CD4-positive, alpha-beta memory T cell (primary cell): ENCODE results near the gene CENPB. TPM values are rescaled to one million over a fixed set of nuclear protein-coding genes. Genes with fewer than 3 reads are reported as not detected.
A peak's percentile ranks its signal among the peaks of the same experiment; 100 is the strongest.
"Not testable (repeated sequence)": the region's sequence is repeated elsewhere in the genome, so short reads cannot be mapped to it uniquely, and the experiment has no call there.

ENCODE experiments used
- CTCF ChIA-PET: fragments of 350-600 bp; sonication (Branson Sonifier 250); formaldehyde crosslinking; loops from one replicate; lab custom pipeline; 2021; ENCODE audit warnings: inconsistent platforms; ENCODE audit not compliant: partially characterized antibody; lab: Charles Lee
- POLR2A ChIA-PET: fragments of 350-600 bp; sonication (Branson Sonifier 250); formaldehyde crosslinking; loops from one replicate; lab custom pipeline; 2021; ENCODE audit not compliant: partially characterized antibody; lab: Charles Lee
- DNase-seq, 5 donors: peaks; one replicate each; pipeline versions ENCODE4 v3.0.0 to v3.0.0-alpha.2; 2020 to 2022; ENCODE audit warnings: mixed read lengths in 1 of 5
- H3K27ac ChIP-seq: one replicate; pipeline ENCODE4 v1.7.0; 2013; ENCODE audit warnings: low read depth, low read length
- H3K27me3 ChIP-seq: 2 replicates; pipeline ENCODE4 v1.7.0; 2013; ENCODE audit warnings: mild to moderate bottlenecking, low read length, moderate library complexity; ENCODE audit not compliant: insufficient read depth
- H3K36me3 ChIP-seq: 2 replicates; pipeline ENCODE4 v1.7.0; 2013; ENCODE audit warnings: mild to moderate bottlenecking, low read length, moderate library complexity; ENCODE audit not compliant: insufficient read depth
- H3K4me1 ChIP-seq: 2 replicates; pipeline ENCODE4 v1.7.0; 2013; ENCODE audit warnings: mild to moderate bottlenecking, low read length, moderate library complexity; ENCODE audit not compliant: insufficient read depth
- H3K4me3 ChIP-seq, 2 donors: one replicate each; pipeline ENCODE4 v1.7.0; 2013; ENCODE audit warnings: low read length in 2 of 2, mild to moderate bottlenecking in 1 of 2
- H3K9me3 ChIP-seq, 2 donors: one replicate each; pipeline ENCODE4 v1.7.0; 2013; ENCODE audit warnings: low read length in 2 of 2, control low read depth in 1 of 2; ENCODE audit not compliant: control insufficient read depth in 1 of 2
- H3K27ac Mint-ChIP-seq, 7 donors: one replicate each; pipeline ENCODE4 v1.8.0; 2020 to 2021; ENCODE audit warnings: mixed read lengths in 7 of 7, mild to moderate bottlenecking in 6 of 7, inconsistent platforms in 3 of 7, moderate library complexity in 3 of 7
- H3K27me3 Mint-ChIP-seq, 2 donors: one replicate each; pipeline ENCODE4 v1.8.0; 2020 to 2021; ENCODE audit warnings: mixed read lengths in 2 of 2
- H3K36me3 Mint-ChIP-seq, 2 donors: one replicate each; pipeline ENCODE4 v1.8.0; 2020 to 2021; ENCODE audit warnings: mixed read lengths in 2 of 2, inconsistent platforms in 1 of 2, mild to moderate bottlenecking in 1 of 2
- H3K4me1 Mint-ChIP-seq, 4 donors: one replicate each; pipeline ENCODE4 v1.8.0; 2020 to 2021; ENCODE audit warnings: mixed read lengths in 4 of 4, mild to moderate bottlenecking in 1 of 4
- H3K4me3 Mint-ChIP-seq, 8 donors: one replicate each; pipeline ENCODE4 v1.8.0; 2020 to 2021; ENCODE audit warnings: mixed read lengths in 8 of 8, mild to moderate bottlenecking in 7 of 8, moderate library complexity in 6 of 8, inconsistent platforms in 3 of 8
- H3K9me3 Mint-ChIP-seq, 8 donors: one replicate each; pipeline ENCODE4 v1.8.0; 2020 to 2021; ENCODE audit warnings: mixed read lengths in 8 of 8, mild to moderate bottlenecking in 5 of 8, inconsistent platforms in 3 of 8, moderate library complexity in 1 of 8
- intact Hi-C: fragments of 100-400 bp; cut with micrococcal nuclease; formaldehyde crosslinking; loops from one replicate; pipeline ENCODE4 v1.15.1; 2023
- polyA plus RNA-seq, 2 donors: library from polyadenylated mRNA; unstranded; fragments of 300-500 nt; fragmentation: Illumina TruSeq; gene quantifications; one replicate each; pipeline ENCODE4 v1.2.3, GENCODE V29; 2021
- total RNA-seq, 2 experiments: library from RNA; stranded (reverse); gene quantifications; one replicate each; pipeline ENCODE4 v1.2.3, GENCODE V29; 2021

Gene CENPB
- total RNA-seq (10 to 100 TPM; 52.2 to 56.7 TPM), polyA plus RNA-seq (1 to 10 TPM in 1 of 2 donors, under 1 TPM in 1; 0.56 to 1.9 TPM)

DNA sequence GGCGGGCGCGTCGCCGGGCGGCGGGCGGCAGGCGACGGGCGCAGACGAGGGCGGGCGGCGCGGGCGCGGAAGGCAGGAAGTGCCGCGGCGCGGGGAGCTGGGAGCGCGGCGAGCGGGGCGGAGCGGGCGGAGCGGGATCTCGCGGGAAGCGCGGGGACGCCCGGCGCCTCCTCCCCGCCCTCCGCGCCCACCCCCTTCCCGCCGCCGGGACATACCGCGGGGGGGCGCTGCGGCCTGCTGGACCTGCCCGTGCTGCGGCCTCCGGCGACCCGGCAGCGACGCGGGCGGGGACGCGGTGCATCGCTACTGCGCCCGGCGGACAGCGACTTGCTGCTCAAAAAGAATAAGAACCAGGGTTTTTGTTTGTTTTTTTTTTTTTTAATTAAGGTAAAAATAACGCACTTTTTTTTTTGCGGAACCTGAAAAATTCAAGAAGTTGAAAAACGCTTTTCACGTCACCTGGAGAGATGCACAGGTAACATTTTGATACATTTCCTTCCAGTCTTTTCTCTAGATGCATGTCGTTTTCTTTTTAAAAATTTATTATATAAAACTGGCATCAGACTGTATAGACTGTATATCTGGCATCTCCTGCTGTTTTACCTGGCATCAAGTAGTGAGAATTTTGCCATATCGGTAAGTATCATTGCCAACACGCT lies at the start of gene CENPB:
CENPB (minus strand) TSS at position 76 of the 659 bp plus-strand sequence. CDS start 257 bp downstream, outside the sequence.
- H3K4me1 Mint-ChIP-seq = peaks cover 23 to 41% (median 33%) of the 10 kb centered on the region in 4 donors
- Histone ChIP-seq H3K4me3 (peak within 1 kb of the TSS; percentile 29 to 38), H3K27ac (peak within 1 kb of the TSS; percentile 12), H3K4me1 (peaks cover 37% of the 10 kb centered on the region), H3K9me3 (no peaks in the 10 kb centered on the region), H3K27me3 (no peaks in the 10 kb centered on the region), H3K36me3 (no peaks in the 10 kb centered on the region)
- peak; percentile 82 to 94 (median 88) for DNase-seq
- POLR2A ChIA-PET = interaction anchor here (1.0 to 10.0 kb wide), 16 partner anchors 8 to 299 kb away, joined by 3 to 180 read pairs (median 6); partner anchors contain the start of genes ADISSP, AP5S1, CDC25B and MAVS
- CTCF ChIA-PET = interaction anchor here (0.9 to 5.6 kb wide), 11 partner anchors 9 to 298 kb away, joined by 3 to 61 read pairs (median 5); partner anchors contain the start of genes ADISSP and CDC25B
- no peaks in the 10 kb centered on the region for H3K27me3 Mint-ChIP-seq
- peaks cover 0 to 2% (median 0%) of the 10 kb centered on the region in 8 donors for H3K9me3 Mint-ChIP-seq
- intact Hi-C loops = loop anchor here (1.0 to 2.0 kb wide), 5 partner anchors 10 to 299 kb away; partner anchors contain the start of genes AP5S1, CDC25B and MAVS
- H3K36me3 Mint-ChIP-seq = peaks cover 0 to 4% of the 10 kb centered on the region in 2 donors
- H3K4me3 Mint-ChIP-seq = peak within 1 kb of the TSS; percentile 74 to 87 (median 84)
- H3K27ac Mint-ChIP-seq = peak within 1 kb of the TSS; percentile 79 to 93 (median 88)

DNA sequence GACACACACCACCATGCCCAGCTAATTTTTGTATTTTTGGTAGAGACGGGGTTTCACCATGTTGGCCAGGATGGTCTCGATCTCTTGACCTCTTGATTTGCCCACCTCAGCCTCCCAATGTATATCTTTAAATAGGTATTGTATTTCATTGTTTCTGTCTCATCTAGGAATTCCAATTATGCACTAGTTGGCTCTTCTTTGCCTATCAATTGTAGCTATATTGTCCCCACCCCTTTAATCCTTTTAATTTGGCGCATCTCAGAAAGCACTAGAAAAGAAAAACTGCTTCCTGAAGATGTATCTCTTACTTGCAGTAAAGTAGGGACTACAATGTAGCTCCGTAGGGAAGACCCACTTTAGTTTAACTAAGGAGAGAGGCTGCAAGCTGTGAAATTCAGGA lies 49.6 kb upstream of the CENPB start:
- Histone ChIP-seq H3K27me3 (no peaks in the 10 kb centered on the region), H3K4me3 (no peak overlapping the region), H3K4me1 (no peaks in the 10 kb centered on the region), H3K27ac (no peak overlapping the region), H3K9me3 (no peaks in the 10 kb centered on the region), H3K36me3 (no peaks in the 10 kb centered on the region)
- DNase-seq = no peak
- Mint-ChIP-seq H3K4me1 (peaks cover 0 to 2% (median 0%) of the 10 kb centered on the region in 4 donors), H3K27ac (no peak overlapping the region), H3K9me3 (no peaks in the 10 kb centered on the region), H3K36me3 (no peaks in the 10 kb centered on the region), H3K4me3 (no peak overlapping the region), H3K27me3 (no peaks in the 10 kb centered on the region)
- intact Hi-C loops = no loop called here
- POLR2A ChIA-PET = interaction anchor here (0.6 kb wide), 1 partner anchor 17 kb away, joined by 3 read pairs; no protein-coding TSS in a partner anchor
- CTCF ChIA-PET = interaction anchor here (0.8 to 1.5 kb wide), 3 partner anchors 12 to 81 kb away, joined by 3 to 4 read pairs (median 4); no protein-coding TSS in a partner anchor

DNA sequence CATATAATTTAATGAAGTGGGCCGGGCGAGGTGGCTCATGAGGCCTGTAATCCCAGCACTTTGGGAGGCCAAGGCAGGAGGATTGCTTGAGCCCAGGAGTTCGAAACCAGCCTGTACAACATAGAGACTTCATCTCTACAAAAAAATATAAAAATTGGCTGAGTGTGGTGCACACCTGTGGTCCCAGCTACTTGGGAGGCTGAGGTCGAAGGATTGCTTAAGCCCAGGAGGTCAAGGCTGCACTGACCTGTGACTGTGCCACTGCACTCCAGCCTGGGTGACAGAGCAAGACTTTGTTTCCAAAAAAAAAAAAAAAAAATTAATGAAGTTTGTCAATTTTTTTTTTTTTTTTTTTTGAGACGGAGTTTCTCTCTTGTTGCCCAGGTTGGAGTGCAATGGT lies 43.4 kb upstream of the CENPB start:
- H3K27me3 ChIP-seq, H3K9me3 ChIP-seq, H3K4me1 Mint-ChIP-seq, H3K4me1 ChIP-seq, H3K4me3 Mint-ChIP-seq, H3K4me3 ChIP-seq, H3K27me3 Mint-ChIP-seq, H3K36me3 ChIP-seq, DNase-seq, H3K27ac ChIP-seq, H3K9me3 Mint-ChIP-seq: not testable (repeated sequence)
- Mint-ChIP-seq H3K36me3 (peaks cover 5 to 21% of the 10 kb centered on the region in 2 donors), H3K27ac (peak overlapping the region in 1 of 7 donors; percentile 80)
- ChIA-PET CTCF (interaction anchor here (0.7 to 1.0 kb wide), 2 partner anchors 10 to 57 kb away, joined by 3 to 4 read pairs; partner anchors contain the start of gene AP5S1), POLR2A (interaction anchor here (0.7 kb wide), 1 partner anchor 9 kb away, joined by 3 read pairs; no protein-coding TSS in a partner anchor)
- intact Hi-C loops = loop anchor here (10.0 kb wide), 1 partner anchor 255 kb away; no protein-coding TSS in a partner anchor

GRCh38 chr20:3828798-3829197 lies 42.3 kb upstream of the CENPB start:
- Mint-ChIP-seq H3K27ac (peak overlapping the region in 1 of 7 donors; percentile 17), H3K4me3 (no peak overlapping the region), H3K4me1 (no peaks in the 10 kb centered on the region), H3K9me3 (no peaks in the 10 kb centered on the region), H3K27me3 (no peaks in the 10 kb centered on the region), H3K36me3 (peaks cover 7 to 26% of the 10 kb centered on the region in 2 donors)
- H3K27ac ChIP-seq = no peak overlapping the region
- H3K4me1 ChIP-seq = no peaks in the 10 kb centered on the region
- H3K27me3 ChIP-seq = no peaks in the 10 kb centered on the region
- peaks cover 10% of the 10 kb centered on the region for H3K36me3 ChIP-seq
- no peak overlapping the region for H3K4me3 ChIP-seq
- intact Hi-C loops = loop anchor here (10.0 kb wide), 1 partner anchor 256 kb away; no protein-coding TSS in a partner anchor
- no peaks in the 10 kb centered on the region for H3K9me3 ChIP-seq
- POLR2A ChIA-PET = no interaction called here
- CTCF ChIA-PET = no interaction called here
- DNase-seq = no peak

GRCh38 chr20:3826420-3826819 lies 39.9 kb upstream of the CENPB start:
- no peaks in the 10 kb centered on the region for H3K27me3 Mint-ChIP-seq
- no peak for DNase-seq
- no peaks in the 10 kb centered on the region for H3K27me3 ChIP-seq
- H3K4me1 ChIP-seq = peaks cover 4% of the 10 kb centered on the region
- no peaks in the 10 kb centered on the region for H3K9me3 ChIP-seq
- intact Hi-C loops = loop anchor here (10.0 kb wide), 1 partner anchor 258 kb away; no protein-coding TSS in a partner anchor
- peaks cover 20% of the 10 kb centered on the region for H3K36me3 ChIP-seq
- peaks cover 2 to 11% (median 5%) of the 10 kb centered on the region in 4 donors for H3K4me1 Mint-ChIP-seq
- no peaks in the 10 kb centered on the region for H3K9me3 Mint-ChIP-seq
- peak overlapping the region in 2 of 7 donors; percentile 38 to 40 for H3K27ac Mint-ChIP-seq
- H3K36me3 Mint-ChIP-seq = peaks cover 11 to 36% of the 10 kb centered on the region in 2 donors
- no peak overlapping the region for H3K4me3 ChIP-seq
- CTCF ChIA-PET = interaction anchor here (1.0 kb wide), 1 partner anchor 57 kb away, joined by 3 read pairs; no protein-coding TSS in a partner anchor
- POLR2A ChIA-PET = interaction anchor here (0.7 kb wide), 1 partner anchor 44 kb away, joined by 3 read pairs; no protein-coding TSS in a partner anchor
- no peak overlapping the region for H3K4me3 Mint-ChIP-seq
- H3K27ac ChIP-seq = no peak overlapping the region

DNA sequence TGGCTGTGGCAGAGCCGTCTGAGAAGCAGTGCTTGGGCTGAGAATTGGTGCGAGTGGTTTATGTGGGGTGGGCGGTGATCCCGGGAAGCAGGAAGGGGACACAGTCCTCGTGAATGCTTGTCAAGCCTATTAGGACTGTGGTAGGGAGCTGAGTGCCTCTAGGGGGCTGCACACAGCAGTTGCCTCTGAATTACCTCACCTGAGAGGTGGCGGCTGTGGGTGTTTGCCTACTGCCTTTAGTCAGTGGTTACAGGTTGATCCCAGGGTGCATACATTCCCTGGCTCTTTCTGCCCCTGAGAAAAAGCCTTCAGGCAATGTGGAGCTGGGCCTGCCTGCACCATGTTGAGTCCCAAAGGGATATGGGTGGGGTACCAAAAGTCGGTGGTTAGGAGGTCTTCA lies 39.0 kb upstream of the CENPB start:
- no peak overlapping the region for H3K4me3 Mint-ChIP-seq
- peaks cover 11 to 41% of the 10 kb centered on the region in 2 donors for H3K36me3 Mint-ChIP-seq
- ChIA-PET POLR2A (interaction anchor here (0.6 kb wide), 1 partner anchor 12 kb away, joined by 4 read pairs; no protein-coding TSS in a partner anchor), CTCF (interaction anchor here (0.8 to 1.0 kb wide), 2 partner anchors 30 to 57 kb away, joined by 3 read pairs; no protein-coding TSS in a partner anchor)
- H3K27me3 ChIP-seq = no peaks in the 10 kb centered on the region
- H3K4me3 ChIP-seq = no peak overlapping the region
- DNase-seq = no peak
- H3K9me3 Mint-ChIP-seq = no peaks in the 10 kb centered on the region
- intact Hi-C loops = loop anchor here (10.0 kb wide), 1 partner anchor 259 kb away; no protein-coding TSS in a partner anchor
- peaks cover 10% of the 10 kb centered on the region for H3K4me1 ChIP-seq
- H3K27ac Mint-ChIP-seq = peak overlapping the region in 1 of 7 donors; percentile 29
- peaks cover 20% of the 10 kb centered on the region for H3K36me3 ChIP-seq
- H3K27me3 Mint-ChIP-seq = no peaks in the 10 kb centered on the region
- no peak overlapping the region for H3K27ac ChIP-seq
- peaks cover 4 to 18% (median 10%) of the 10 kb centered on the region in 4 donors for H3K4me1 Mint-ChIP-seq
- H3K9me3 ChIP-seq = no peaks in the 10 kb centered on the region
